K562 (cell line): ENCODE results near the gene TADA2A. TPM values are rescaled to one million over a fixed set of nuclear protein-coding genes. Genes with fewer than 3 reads are reported as not detected.

Source experiments
- ATAC-seq: fragments of 200-7000 bp; cut with Tn5 transposase; 3 replicates; pipeline ENCODE4 v1.9.1; 2020; ENCODE audit warnings: moderate library complexity
- BruUV-seq: library from RNA; stranded (reverse); fragments of 400-500 nt; replicated peaks from 2 replicates; lab custom pipeline; 2021; lab: Mats Ljungman, UMichigan
- CTCF ChIA-PET: fragments of 300-600 bp; formaldehyde crosslinking; extraction: SDS; loops from one replicate; lab custom pipeline; 2021; ENCODE audit warnings: low intra/inter-chr PET ratio; lab: Yijun Ruan, JAX
- POLR2A ChIA-PET: fragments of 300-600, 350-650 bp; sonication (Branson Sonifier 250); formaldehyde crosslinking; extraction: SDS; loops from one replicate; lab custom pipeline; 2021; ENCODE audit warnings: antibody characterized with exemption, inconsistent platforms; lab: Yijun Ruan, JAX
- DNase-seq, 4 experiments: peaks; one replicate each; pipeline versions ENCODE4 v3.0.0 to v3.0.0-alpha.2; 2011 to 2018; ENCODE audit warnings: low spot score in 3 of 4, mixed read lengths in 3 of 4; ENCODE audit errors: extremely low read depth in 1 of 4
- FAIRE-seq: peaks from 2 replicates; lab custom pipeline; 2011; peaks lifted over from hg19 to GRCh38; lab: Jason Lieb, UNC
- H2AFZ ChIP-seq: 2 replicates; pipeline ENCODE4 v1.6.0; 2011; ENCODE audit warnings: low read depth, low read length, control low read depth, inconsistent platforms
- H3K27ac ChIP-seq: fragments of 200-600 bp; 3 replicates; pipeline ENCODE4 v1.8.0; 2011; ENCODE audit warnings: low read depth, mild to moderate bottlenecking, control low read depth, inconsistent platforms, low read length, moderate library complexity, mixed read lengths; ENCODE audit errors: extremely low read depth
- H3K27me3 ChIP-seq, 2 experiments: fragments of 300-600 bp in 1 of 2; 2 replicates in 1 of 2; 3 replicates in 1 of 2; pipeline versions ENCODE4 v1.6.0 to v1.8.0; 2011; ENCODE audit warnings: inconsistent platforms in 2 of 2, low read length in 2 of 2, mild to moderate bottlenecking in 1 of 2, mixed read lengths in 1 of 2, moderate library complexity in 1 of 2; ENCODE audit not compliant: control insufficient read depth in 2 of 2, insufficient read depth in 2 of 2
- H3K36me3 ChIP-seq: fragments of 300-600 bp; 3 replicates; pipeline ENCODE4 v1.8.0; 2011; ENCODE audit warnings: mild to moderate bottlenecking, low read length, inconsistent platforms; ENCODE audit not compliant: control insufficient read depth, insufficient read depth
- H3K4me1 ChIP-seq, 2 experiments: fragments of 200-600 bp in 1 of 2; replicated peaks in 1 of 2; 2 replicates in 1 of 2; 3 replicates in 1 of 2; pipeline versions ENCODE4 v1.5.1 to v1.8.0; 2011; ENCODE audit warnings: inconsistent platforms in 2 of 2, low read length in 2 of 2, mild to moderate bottlenecking in 1 of 2, mixed read lengths in 1 of 2, moderate library complexity in 1 of 2; ENCODE audit not compliant: control insufficient read depth in 2 of 2, insufficient read depth in 2 of 2
- H3K4me2 ChIP-seq: 2 replicates; pipeline ENCODE4 v1.6.1; 2011; ENCODE audit warnings: low read length, control low read depth, inconsistent platforms, mixed read lengths; ENCODE audit not compliant: insufficient read depth
- H3K4me3 ChIP-seq: fragments of 200-600 bp; sonication (generic), shearing (Covaris generic); 2 replicates; pipeline ENCODE4 v1.5.1; 2016; ENCODE audit warnings: control low read depth, inconsistent platforms
- H3K79me2 ChIP-seq: fragments of 200-600 bp; 3 replicates; pipeline ENCODE4 v1.8.0; 2011; ENCODE audit warnings: low read length, inconsistent platforms; ENCODE audit not compliant: control insufficient read depth, insufficient read depth
- H3K9ac ChIP-seq, 2 experiments: 2 replicates each; pipeline versions ENCODE4 v1.6.0 to v1.6.1; 2011; ENCODE audit warnings: low read depth in 2 of 2, low read length in 2 of 2, control low read depth in 1 of 2, inconsistent platforms in 1 of 2, mild to moderate bottlenecking in 1 of 2, mixed read lengths in 1 of 2; ENCODE audit not compliant: insufficient read depth in 1 of 2
- H3K9me1 ChIP-seq: one replicate; pipeline ENCODE4 v1.6.0; 2011; ENCODE audit warnings: inconsistent platforms, mild to moderate bottlenecking, low read length, moderate library complexity; ENCODE audit not compliant: control insufficient read depth, insufficient read depth
- H3K9me3 ChIP-seq: replicated peaks from 2 replicates; pipeline ENCODE4 v1.5.1; 2011; ENCODE audit warnings: low read depth, low read length, inconsistent platforms; ENCODE audit not compliant: control insufficient read depth, insufficient read depth
- H4K20me1 ChIP-seq: replicated peaks from 2 replicates; pipeline ENCODE4 v1.6.1; 2011; ENCODE audit warnings: low read length, inconsistent platforms, mixed read lengths; ENCODE audit not compliant: control insufficient read depth, insufficient read depth
- BCOR ChIP-seq: fragments of 450-650 bp; IDR thresholded peaks from 2 replicates; pipeline ENCODE4 v1.6.1; 2016
- C11orf30 ChIP-seq: fragments of 450-650 bp; IDR thresholded peaks from 2 replicates; pipeline ENCODE4 v1.6.1; 2016; ENCODE audit warnings: low read depth, mild to moderate bottlenecking
- CHD2 ChIP-seq: IDR thresholded peaks from 2 replicates; pipeline ENCODE4 v1.6.1; 2011; ENCODE audit warnings: low read depth, low read length
- CHD4 ChIP-seq: fragments of 200-600 bp; sonication (generic); IDR thresholded peaks from 3 replicates; pipeline ENCODE4 v1.6.1; 2012; ENCODE audit warnings: low read depth, mild to moderate bottlenecking, mixed read lengths, low read length, inconsistent platforms; ENCODE audit not compliant: insufficient read depth, insufficient replicate concordance, poor library complexity, severe bottlenecking
- GTF2A2 ChIP-seq: IDR thresholded peaks from 2 replicates; pipeline ENCODE4 v1.6.1; 2016; ENCODE audit warnings: mild to moderate bottlenecking, missing genetic modification characterization, missing compliant biosample characterization
- HNRNPL ChIP-seq: fragments of 200-400 bp; formaldehyde crosslinking; IDR thresholded peaks from 2 replicates; pipeline ENCODE4 v1.6.1; 2017; ENCODE audit warnings: low read depth, mild to moderate bottlenecking, low read length
- KLF16 ChIP-seq: IDR thresholded peaks from 2 replicates; pipeline ENCODE4 v1.6.1; 2016; ENCODE audit warnings: antibody characterized with exemption
- MAFG ChIP-seq: fragments of 450-650 bp; conservative IDR thresholded peaks from 2 replicates; pipeline ENCODE4 v1.6.1; 2016; ENCODE audit warnings: missing genetic modification characterization, missing compliant biosample characterization
- SP1 ChIP-seq: sonication (generic); formaldehyde crosslinking; IDR thresholded peaks from 2 replicates; pipeline ENCODE4 v1.8.1; 2022; ENCODE audit warnings: mild to moderate bottlenecking, missing genetic modification reagents
- ZKSCAN1 ChIP-seq: fragments of 150-350 bp; IDR thresholded peaks from 2 replicates; pipeline ENCODE4 v1.6.1; 2016; ENCODE audit warnings: low read depth, low read length
- ZNF324 ChIP-seq: fragments of 250-450 bp; sonication (Bioruptor Pico); IDR thresholded peaks from 2 replicates; pipeline ENCODE4 v1.4.0; 2020; ENCODE audit warnings: mild to moderate bottlenecking
- ZNF354B ChIP-seq: fragments of 250-450 bp; sonication (Bioruptor Pico); IDR thresholded peaks from 2 replicates; pipeline ENCODE4 v1.4.0; 2020
- ZNF766 ChIP-seq: fragments of 200-800 bp; sonication (Bioruptor generic); conservative IDR thresholded peaks from 2 replicates; pipeline ENCODE4 v1.6.1; 2016; ENCODE audit warnings: missing genetic modification characterization, missing compliant biosample characterization
- WGBS: fragments of 100-300 bp; shearing (Covaris generic); methylation state at CpG from one replicate; pipeline ENCODE4 v1.1.6; 2016; ENCODE audit warnings: low coverage, mixed read lengths; ENCODE audit not compliant: insufficient coverage; ENCODE audit errors: missing lambda C conversion rate; 5-methylcytosine and 5-hydroxymethylcytosine counted together
- in situ Hi-C: fragments of 300-500 bp; cut with MboI; formaldehyde crosslinking; loops from 4 replicates; pipeline ENCODE4 v1.15.0; 2018; ENCODE audit warnings: inconsistent platforms, mixed read lengths
- intact Hi-C: fragments of 100-400 bp; cut with micrococcal nuclease; formaldehyde crosslinking; loops from 2 replicates; pipeline ENCODE4 v1.14.2; 2022
- polyA plus RNA-seq, 8 experiments: library from polyadenylated mRNA; depleted of rRNA in 4 of 8; stranded (reverse) in 5 of 8; unstranded in 3 of 8; fragments of >200 nt; fragmentation: Nextera tagmentation in 2 of 8; fragmentation: Illumina TruSeq in 1 of 8; extraction: Ambion mirVana in 2 of 8; extraction: Trizol in 1 of 8; gene quantifications; 2 replicates each; pipeline versions ENCODE4 v1.2.1 to v1.2.3, GENCODE V29; 2011 to 2014; ENCODE audit warnings: inconsistent platforms in 1 of 8, missing spikeins in 1 of 8
- total RNA-seq, 7 experiments: library from RNA; depleted of rRNA in 6 of 7; stranded (reverse); fragments of >200 nt in 6 of 7; fragmentation: Illumina TruSeq in 2 of 7; extraction: Trizol in 2 of 7; gene quantifications; 2 replicates each; pipeline versions ENCODE4 v1.2.1 to v1.2.3, GENCODE V29; 2011 to 2021; ENCODE audit warnings: low replicate concordance in 1 of 7
- TF ChIP-seq, protein P1 (sequence below): sonication (generic); formaldehyde crosslinking; IDR thresholded peaks from 2 replicates; pipeline ENCODE4 v1.8.0; 2022; ENCODE audit warnings: mild to moderate bottlenecking, missing genetic modification reagents

The TADA2A gene
- total and polyA plus RNA-seq, 9 of the 15 experiments (the other 6 are each of a cell fraction or from before 2014, with no cell fraction given): 13.8 to 37.7 (median 25.0) TPM

DNA sequence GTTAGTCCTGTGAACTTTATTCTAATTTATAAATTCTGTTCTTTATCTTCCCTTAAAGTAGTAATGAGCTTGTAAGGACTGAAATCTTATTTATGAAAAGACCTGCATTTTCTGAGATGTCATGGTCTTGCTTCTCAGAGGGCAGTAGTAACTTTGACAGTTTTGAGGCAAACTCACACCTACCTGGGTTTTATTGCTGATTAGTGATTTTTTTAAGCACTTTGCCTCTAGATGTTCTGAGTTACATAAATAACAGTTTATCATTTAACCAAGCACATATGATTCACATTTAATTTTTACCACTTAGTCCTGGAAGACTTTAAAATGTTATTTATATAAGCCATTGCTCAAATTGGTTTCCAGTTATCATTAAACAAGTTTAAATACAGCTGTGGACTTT lies 93.7 kb downstream of the TADA2A start (continued):
- TF ChIP-seq CHD4: no peak
- no peak for TF ChIP-seq ZKSCAN1
- TF ChIP-seq ZNF766 (CRISPR knock-in tag): no peak
- TF ChIP-seq CHD2: no peak
- TF ChIP-seq GTF2A2 (tag): no peak
- TF ChIP-seq BCOR: no peak
- TF ChIP-seq SP1: no peak
- TF ChIP-seq HNRNPL: no peak
- TF ChIP-seq MAFG (tag): peak; percentile 44; the same call in 1 of the 2 replicates
- TF ChIP-seq KLF16: no peak
- peak; percentile 54; the same call in 1 of the 2 replicates for TF ChIP-seq C11orf30

DNA sequence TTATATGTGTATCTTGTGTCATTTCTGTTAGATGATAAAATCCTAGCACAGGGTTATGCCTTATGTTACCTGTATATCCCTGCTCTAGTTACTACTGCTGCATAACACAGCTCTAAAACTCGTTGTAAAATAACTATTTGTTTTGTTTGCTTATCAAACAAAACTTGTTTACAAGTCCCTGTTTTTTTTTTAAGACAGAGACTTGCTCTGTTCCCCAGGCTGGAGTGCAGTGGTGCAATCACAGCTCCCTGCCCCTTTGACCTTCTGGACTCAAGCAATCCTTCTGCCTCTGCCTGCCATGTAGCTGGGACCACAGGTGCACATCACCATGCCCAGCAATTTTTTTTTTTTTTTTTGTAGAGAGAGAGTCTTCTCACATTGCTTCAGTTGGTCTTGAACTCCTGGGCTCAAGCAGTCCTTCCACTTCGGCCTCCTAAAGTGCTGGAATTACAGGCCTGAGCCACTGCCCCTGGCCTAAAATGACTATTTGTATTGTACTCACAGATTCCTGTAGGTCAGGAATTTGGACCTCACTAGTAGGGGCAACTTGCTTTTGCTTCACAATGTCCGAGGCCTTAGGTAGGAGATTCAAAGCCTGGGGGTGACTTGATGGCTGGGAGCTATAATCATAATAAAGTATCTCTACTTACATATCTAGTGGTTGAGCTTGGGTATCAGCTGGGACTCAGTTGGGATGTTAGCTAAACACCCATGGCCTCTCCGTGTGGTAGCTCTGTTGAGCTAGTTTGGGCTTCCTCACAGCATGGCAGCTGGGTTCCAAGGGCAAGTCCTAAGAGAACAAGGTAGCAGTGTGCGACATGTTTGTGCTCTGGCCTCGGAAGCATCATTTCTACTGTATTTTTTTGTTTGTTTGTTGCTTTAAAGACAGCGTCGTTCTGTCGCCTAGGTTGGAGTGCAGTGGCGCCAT lies 95.6 kb downstream of the TADA2A start:
- BruUV-seq: no TSS peak

More for the DNA sequence above, 95.6 kb downstream of the TADA2A start:
- in situ Hi-C loops (no loop called here), intact Hi-C loops (no loop called here)
- no peak overlapping the region for H3K4me3 ChIP-seq
- H4K20me1 ChIP-seq: peaks cover 6% of the 10 kb centered on the region
- WGBS: 88% methylated on average over 10 of the region's 10 CpGs
- H3K4me1 ChIP-seq: no peaks in the 10 kb centered on the region
- H3K36me3 ChIP-seq: peaks cover 9% of the 10 kb centered on the region; the same call in 2 of the 3 replicates
- H3K27me3 ChIP-seq: no peaks in the 10 kb centered on the region
- no peak for FAIRE-seq
- H3K4me2 ChIP-seq: no peak overlapping the region
- peaks cover 6% of the 10 kb centered on the region for H3K9me1 ChIP-seq
- H3K9me3 ChIP-seq: no peaks in the 10 kb centered on the region
- TF ChIP-seq, protein P1, sequence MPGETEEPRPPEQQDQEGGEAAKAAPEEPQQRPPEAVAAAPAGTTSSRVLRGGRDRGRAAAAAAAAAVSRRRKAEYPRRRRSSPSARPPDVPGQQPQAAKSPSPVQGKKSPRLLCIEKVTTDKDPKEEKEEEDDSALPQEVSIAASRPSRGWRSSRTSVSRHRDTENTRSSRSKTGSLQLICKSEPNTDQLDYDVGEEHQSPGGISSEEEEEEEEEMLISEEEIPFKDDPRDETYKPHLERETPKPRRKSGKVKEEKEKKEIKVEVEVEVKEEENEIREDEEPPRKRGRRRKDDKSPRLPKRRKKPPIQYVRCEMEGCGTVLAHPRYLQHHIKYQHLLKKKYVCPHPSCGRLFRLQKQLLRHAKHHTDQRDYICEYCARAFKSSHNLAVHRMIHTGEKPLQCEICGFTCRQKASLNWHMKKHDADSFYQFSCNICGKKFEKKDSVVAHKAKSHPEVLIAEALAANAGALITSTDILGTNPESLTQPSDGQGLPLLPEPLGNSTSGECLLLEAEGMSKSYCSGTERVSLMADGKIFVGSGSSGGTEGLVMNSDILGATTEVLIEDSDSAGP: no peak
- no peak for TF ChIP-seq ZNF354B (CRISPR knock-in tag)
- no peak for TF ChIP-seq ZNF324 (CRISPR knock-in tag)
- no peak overlapping the region for H3K27ac ChIP-seq
- no peak overlapping the region for H2AFZ ChIP-seq
- ChIA-PET CTCF (no interaction called here), POLR2A (interaction anchor here (0.8 to 1.7 kb wide), 4 partner anchors 8 to 17 kb away, joined by 3 to 5 read pairs (median 4); no protein-coding TSS in a partner anchor)
- no peak for ATAC-seq
- DNase-seq: no peak
- no peak overlapping the region for H3K9ac ChIP-seq
- H3K79me2 ChIP-seq: peaks cover 81% of the 10 kb centered on the region
